Right renal pelvis (tissue), 4 donors: ENCODE data around the gene CBS. TPM values are rescaled to one million over a fixed set of nuclear protein-coding genes. Genes with fewer than 3 reads are reported as not detected.
"Not testable (repeated sequence)": the region's sequence is repeated elsewhere in the genome, so short reads cannot be mapped to it uniquely, and the experiment has no call there.

Source experiments
- DNase-seq, 4 donors: peaks; one replicate each; pipeline ENCODE4 v3.0.0-alpha.2; 2013; ENCODE audit warnings: low read depth in 4 of 4, low spot score in 3 of 4, missing footprints in 1 of 4
- polyA plus RNA-seq, 4 donors: library from polyadenylated mRNA; unstranded; fragments of 120-200 nt; gene quantifications; one replicate each; pipeline ENCODE4 v1.2.1, GENCODE V29; 2013; ENCODE audit not compliant: insufficient read length in 4 of 4

CBS gene
- polyA plus RNA-seq: 10 to 100 TPM; 21.9 to 48.3 (median 39.2) TPM

DNA sequence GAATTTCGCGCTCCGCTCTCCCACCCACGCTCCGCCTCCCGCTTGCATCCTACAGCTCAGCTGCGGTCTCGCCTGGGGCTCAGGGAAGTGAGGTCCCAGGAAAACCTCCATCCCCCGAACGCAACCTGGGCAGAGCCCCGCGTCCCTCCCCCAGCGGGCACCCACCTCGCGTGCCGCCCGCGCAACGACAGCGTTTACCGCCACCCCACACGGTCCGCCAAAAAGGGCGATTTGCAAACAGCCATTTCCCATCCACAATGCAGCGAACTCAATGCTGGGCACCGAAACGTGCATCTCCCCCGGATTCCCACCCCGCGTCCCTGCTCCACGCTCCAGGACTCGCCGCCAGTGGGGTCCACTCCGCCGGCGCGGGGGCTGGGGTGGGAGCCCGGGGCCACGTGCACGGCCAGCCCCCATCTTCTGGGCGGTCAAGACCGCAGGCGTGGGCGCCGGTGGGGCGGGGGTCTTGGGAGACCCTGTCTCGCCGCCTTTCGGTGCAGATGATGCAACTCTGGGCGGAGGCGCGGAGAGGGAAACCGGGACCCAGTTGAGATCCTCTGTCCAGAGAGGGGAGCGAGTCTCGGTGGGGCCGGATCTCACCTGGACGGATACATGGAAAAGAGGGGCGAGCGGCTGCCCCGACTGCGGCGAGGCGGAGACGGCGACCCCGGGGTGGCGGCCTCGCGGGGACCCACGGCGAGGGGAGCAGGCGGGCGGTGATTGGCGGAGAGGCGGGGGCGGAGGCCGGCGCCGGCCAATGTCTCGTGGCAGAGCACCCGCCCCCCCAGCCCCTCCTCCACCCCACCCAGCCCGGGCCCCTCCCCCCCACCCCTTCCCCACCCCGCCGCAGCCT, at the start of gene CBS:
TSS of gene CBS (minus strand) at position 666 of the 853 bp plus-strand sequence. CDS start 3,642 bp downstream, outside the sequence.
- not testable (repeated sequence) for DNase-seq

DNA sequence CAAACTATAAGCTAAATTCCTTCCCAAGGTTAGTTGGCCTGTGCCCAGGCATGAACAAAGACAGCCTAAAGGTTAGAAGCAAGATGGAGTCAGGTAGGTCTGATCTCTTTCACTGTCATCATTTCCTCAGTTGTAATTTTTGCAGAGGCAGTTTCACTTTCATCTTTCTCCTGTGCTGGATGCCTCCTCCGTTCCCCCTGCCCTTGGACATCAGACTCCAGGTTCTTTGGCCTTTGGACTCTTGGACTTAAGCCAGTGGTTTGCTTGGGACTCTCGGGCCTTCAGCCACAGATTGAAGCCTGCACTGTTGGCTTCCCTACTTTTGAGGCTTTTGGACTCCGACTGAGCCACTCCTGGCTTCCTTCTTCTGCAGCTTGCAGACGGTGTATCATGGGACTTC, 40.3 kb upstream of the CBS start:
- not testable (repeated sequence) for DNase-seq

DNA sequence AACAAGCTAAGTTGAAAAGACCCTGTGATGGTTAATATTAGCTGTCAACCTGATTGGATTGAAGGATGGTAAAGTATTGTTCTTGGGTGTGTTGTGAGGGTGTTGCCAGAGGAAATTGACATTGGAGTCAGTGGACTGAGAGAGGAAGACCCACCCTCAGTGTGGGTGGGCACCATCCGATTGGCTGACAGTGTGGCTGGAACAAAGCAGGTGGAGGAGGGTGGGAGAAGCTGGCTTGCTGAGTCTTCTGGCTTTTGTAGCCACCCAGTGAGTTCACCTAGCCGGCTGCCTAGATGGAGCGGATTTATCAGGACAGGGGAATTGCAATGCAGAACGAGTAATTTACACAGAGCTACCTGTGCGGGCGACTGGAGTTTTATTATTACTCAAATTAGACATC, 38.8 kb upstream of the CBS start:
- not testable (repeated sequence) for DNase-seq

DNA sequence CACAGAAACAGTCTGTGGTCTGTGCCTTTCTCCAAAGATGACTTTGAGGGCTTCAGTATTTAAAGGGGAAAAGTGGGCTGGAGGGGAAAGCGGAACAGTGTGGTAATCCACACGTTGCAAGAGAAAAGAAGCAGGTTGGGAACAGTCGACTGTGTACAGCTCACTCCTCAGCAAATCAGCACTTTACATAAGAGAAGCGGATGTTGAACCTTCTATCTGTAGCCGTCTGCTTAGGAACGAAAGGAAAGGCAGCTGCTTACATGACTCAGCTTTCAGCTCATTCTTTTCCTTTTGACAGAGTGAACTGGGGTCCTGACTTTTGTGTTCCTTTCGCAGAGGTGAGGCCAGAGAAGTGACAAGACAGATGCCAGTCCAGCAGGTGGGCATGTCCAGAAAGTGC, 33.4 kb upstream of the CBS start:
- not testable (repeated sequence) for DNase-seq

- not testable (repeated sequence) for DNase-seq
Measured at GRCh38 chr21:43108177-43108576, 32.5 kb upstream of the CBS start.

- not testable (repeated sequence) for DNase-seq
Measured at GRCh38 chr21:43107794-43108137, 32.1 kb upstream of the CBS start.

GRCh38 chr21:43106965-43107793, 31.5 kb upstream of the CBS start, which contains the start of gene U2AF1:
Gene U2AF1, minus strand, starts transcription at chr21:43107570. Its CDS starts 76 bp downstream, at chr21:43107494.
- DNase-seq: peak in 1 of 4 donors; percentile 3

- not testable (repeated sequence) for DNase-seq
Measured at GRCh38 chr21:43104642-43105041, 29.0 kb upstream of the CBS start.

DNA sequence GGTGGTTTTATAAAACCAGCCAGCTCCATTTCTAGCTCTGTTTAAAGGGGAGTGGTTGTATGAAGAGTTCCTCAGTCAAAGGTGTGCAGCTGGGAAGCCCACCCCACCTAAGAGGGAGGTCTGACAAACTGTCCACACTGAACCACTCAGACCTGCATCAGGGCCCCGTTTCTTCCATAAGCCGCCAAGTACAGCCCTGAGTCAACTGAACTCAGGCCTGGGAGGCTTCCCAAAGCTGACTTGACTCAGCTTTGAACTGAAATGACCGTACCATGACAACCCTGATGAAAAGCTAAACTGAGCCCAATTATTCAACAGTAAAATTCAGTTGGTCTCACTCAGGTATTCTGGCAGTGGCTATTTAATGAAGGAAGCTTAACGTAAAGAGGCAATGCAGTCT, 26.6 kb upstream of the CBS start:
- DNase-seq: not testable (repeated sequence)

- DNase-seq: not testable (repeated sequence)
Measured at GRCh38 chr21:43101676-43102075, 26.0 kb upstream of the CBS start.

- DNase-seq: not testable (repeated sequence)
Measured at GRCh38 chr21:43101000-43101399, 25.4 kb upstream of the CBS start.

- not testable (repeated sequence) for DNase-seq
Measured at GRCh38 chr21:43091979-43092614, 16.5 kb upstream of the CBS start.

- DNase-seq: not testable (repeated sequence)
Measured at GRCh38 chr21:43090947-43091346, 15.3 kb upstream of the CBS start.

GRCh38 chr21:43089463-43089862, 13.8 kb upstream of the CBS start:
- not testable (repeated sequence) for DNase-seq

- DNase-seq: not testable (repeated sequence)
Measured at GRCh38 chr21:43082587-43083300, 7.1 kb upstream of the CBS start.

- DNase-seq: not testable (repeated sequence)
Measured at GRCh38 chr21:43076643-43077042, 1.0 kb upstream of the CBS start.

GRCh38 chr21:43076023-43076637, 495 bp upstream of the CBS start:
- not testable (repeated sequence) for DNase-seq

DNA sequence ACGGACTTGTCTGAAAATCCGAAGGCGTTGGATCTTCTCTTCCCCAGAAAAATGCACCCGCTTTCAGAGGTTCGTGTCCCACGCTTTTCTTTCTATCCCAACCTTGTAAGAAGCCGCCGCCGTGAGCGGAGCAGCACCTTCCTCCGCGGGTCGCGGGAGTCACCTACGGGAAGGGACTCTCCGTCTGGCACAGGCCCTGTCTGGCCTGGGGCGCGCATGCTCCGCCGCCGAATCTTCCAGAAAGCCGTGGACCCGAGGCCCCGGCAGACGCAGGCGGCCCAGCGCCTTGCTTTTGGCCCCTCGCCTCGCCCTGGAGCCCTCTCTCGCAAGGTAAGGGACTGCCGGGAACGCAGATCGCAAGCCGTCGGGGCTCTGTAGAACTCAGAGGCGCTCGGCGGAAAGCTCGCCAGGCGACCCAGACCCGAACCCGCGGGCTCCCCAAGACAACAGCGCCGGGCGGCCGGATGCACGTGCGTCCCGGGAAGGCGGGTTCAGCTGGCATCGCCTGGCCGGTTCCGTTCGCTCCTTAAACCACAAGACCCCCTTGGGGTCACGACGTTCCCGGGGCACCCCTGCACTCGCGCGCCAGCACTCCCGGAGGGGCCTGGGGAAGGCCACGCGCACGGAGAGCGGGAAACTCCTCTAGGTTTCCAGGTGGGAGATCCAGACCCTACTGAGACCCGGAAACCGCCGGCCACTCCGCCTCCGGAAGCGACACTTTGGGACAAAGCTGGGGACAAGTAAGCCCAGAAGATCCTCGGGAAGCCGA, 1.1 kb downstream of the CBS start:
- not testable (repeated sequence) for DNase-seq

DNA sequence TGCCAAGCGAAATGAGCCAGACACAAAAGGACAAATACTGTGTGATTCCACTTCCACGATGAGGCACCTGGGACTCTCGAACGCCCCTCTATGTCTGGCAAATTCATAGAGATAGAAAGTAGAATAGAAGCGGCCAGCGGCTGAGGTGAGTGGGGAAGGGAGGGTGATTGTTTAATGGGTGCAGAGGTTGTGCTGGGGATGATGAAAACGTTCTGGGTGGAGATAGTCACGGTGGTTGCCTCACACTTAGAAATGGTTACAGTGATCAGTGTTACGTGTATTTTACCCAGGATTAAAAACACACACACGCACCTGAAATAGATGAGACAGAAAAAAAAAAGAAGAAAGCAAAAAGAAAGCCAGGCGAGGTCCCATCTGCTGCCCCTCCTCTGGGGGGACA, 2.9 kb downstream of the CBS start:
- DNase-seq: not testable (repeated sequence)
